A172 (cell line): ENCODE measurements around the gene EXOC4. TPM values are rescaled to one million over a fixed set of nuclear protein-coding genes. Genes with fewer than 3 reads are reported as not detected.

Experiments
- DNase-seq: peaks from one replicate; pipeline ENCODE4 v3.0.0-alpha.2; 2015; ENCODE audit warnings: low spot score
- total RNA-seq: library from RNA; depleted of rRNA; stranded (reverse); fragments of >200 nt; shearing (Covaris generic); gene quantifications from 2 replicates; pipeline ENCODE4 v1.2.3, GENCODE V29; 2014

EXOC4 gene
- total RNA-seq, 1 experiment from 2014 or later, result 37.4 TPM

DNA sequence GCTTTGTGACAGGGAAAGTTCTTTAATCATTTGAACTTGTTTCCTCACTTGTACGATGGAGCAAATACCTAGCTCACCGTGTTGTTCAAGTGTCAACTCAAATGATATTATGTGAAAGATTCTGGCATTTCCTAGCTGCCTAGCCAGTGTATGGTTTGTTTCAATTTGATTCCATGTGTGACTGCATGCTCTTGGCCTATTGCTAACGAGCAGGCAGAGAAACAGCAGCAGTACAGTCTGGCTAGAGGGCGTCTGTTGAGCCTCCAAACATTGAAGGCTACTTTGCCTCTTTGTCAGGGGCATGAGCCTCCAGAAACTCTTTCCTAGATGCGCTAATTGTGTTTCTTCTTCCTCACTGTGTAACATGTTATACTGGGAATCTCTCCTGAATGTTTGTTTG lies 417.4 kb downstream of the EXOC4 start:
- no peak for DNase-seq

DNA sequence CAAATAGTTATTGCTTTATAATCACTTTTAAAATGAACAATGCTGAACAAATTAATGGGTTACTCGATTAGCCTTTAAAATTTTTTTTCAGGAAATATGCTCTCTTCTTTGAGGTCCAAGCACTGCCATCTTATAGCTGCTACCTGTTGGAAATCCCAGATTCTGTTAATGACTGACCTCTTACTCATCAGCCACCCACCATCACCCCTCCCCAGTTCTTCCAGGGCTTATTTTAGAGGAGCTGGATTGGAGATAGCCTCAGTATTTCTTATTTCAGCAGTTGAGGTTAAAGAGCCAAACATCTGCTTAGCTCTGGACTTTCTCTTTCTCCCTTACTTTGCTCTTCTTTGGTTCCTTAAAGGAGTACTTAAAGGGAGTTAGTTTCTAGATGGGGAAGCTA lies 420.0 kb downstream of the EXOC4 start:
- DNase-seq, result no peak

DNA sequence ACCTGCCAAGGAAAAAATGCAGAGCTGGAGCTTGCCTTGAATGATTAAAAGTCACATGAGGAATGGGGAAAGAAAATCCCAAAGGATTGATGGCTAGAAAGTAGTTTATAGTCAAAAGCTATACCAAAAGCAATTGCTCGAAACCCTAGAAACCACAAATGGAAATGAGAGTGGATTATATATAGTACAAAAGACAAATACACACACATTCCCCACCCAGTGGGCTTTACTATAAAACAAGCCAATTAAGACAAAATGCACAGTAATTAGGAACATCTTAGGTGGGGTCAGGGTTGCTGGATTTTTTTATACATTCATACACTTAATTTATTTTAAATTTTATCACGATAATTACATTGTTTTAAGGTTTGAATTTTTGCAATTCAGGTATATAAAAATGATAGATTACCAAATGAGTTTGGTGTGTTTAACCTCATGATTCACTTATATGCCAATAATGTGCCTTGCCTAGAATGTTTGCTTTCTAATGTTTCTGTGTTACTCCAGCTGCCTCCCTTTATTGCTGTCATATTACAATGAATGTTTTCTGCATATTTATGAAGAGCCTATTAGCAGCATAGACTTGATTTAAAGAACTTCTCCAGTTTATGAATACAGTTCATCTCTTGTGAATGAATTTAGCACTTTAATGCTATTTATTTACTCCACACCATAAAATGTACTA lies 421.3 kb downstream of the EXOC4 start:
- DNase-seq, result no peak

DNA sequence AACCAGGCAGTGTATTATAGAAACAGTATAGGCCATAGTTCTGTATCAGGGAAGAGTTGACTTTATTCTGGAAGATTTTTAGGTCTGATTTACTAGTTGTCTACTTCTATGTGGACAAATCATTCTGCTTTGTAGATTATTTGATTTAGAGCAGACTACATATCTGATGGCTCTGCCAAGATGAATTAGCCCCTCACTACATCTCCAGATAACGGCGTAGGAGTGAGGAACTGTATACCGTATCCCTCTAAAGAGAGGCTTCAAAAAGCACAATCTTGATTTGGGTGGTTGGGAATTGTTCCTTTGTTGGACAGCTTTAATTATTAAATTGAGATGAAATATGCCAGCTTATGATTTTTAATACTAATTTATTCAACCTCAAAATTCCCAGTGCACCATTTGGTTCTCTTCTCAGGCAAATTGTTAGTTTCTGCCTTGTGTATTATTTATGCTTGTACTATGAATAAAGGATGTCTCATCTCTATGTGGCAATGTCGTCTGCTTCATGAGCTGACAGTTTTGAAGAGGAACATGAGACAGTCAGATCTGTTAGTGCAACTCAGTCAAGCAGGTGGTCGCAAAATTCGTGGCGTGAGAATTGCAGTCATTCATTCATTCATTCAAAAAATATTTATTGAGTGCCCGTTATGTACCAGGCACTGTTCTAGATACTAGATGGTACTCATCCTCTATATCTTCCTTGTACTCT lies 422.8 kb downstream of the EXOC4 start:
- DNase-seq, result no peak

DNA sequence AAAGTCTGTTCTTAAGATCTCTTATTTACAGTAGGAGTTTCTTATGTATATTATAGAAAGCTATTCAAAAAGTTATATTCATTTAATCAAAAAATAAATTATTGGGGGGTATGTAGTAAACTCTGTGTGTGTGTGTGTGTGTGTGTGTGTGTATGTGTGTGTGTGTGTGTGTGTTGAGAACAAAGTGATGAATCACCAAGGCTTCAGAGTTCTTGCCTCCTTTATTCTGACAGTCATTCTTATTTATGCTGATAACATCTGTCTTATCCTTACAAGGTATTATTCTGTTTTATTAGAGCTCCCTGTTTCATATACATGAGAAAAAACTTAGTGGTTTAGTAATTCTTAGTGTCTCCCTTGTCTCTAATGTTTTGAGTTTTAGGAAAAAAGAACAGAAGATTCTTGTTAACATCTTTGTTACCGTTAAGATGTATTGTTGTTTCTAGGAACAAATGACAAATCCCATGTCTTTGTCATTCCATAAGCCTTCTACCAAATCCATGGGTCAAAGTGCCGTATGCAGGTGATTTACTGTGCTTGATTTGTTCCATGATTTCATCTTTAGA lies 424.0 kb downstream of the EXOC4 start:
- DNase-seq, result no peak

DNA sequence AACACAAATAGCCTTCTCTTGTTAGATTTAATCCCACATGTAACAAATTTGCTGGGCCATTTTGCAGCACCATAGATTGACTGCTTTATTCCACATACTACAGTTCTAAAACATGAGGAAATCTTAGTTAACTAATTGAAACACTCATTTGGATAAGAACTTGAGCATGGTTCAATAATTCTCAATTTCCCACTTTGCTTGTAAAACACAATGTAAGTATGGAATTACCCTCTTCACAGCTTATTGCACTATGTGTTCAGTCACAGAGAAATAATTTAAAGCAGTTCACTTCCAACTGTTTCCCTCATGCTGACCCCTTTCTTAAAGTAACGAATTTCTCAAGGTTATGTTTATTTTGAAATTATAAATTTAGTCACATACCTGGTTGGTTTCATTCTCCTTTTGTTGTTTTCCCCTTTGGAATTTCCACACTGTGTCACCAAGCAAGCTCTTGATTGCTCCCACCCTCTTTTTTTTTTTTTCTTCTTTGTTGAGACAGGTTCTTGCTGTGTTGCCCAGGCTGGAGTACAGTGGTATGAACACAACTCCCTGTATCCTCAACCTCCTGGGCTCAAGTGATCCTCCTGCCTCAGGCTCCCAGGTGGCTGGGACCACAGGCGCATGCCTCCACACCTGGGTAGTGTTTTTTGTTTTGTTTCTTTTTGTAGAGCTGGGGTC lies 425.4 kb downstream of the EXOC4 start:
- DNase-seq, result no peak

DNA sequence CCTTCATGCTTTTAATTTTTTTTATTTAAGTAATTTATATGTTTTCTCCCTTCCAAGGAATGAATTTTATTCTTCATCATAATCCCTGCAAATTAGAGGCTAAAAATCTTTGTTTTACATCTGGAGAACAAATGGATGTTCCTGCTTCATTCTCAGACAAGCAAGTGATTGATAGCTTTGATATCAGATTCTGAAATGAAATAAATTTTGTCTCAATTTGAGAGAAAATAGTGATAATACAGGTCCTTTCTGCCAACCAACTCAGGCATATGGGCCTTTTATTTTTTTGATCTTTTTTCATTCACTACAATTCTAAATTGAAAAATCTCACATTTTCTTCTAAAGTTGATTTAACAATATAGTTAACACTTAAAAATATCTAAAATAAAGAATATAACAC lies 427.1 kb downstream of the EXOC4 start:
- DNase-seq, result no peak

DNA sequence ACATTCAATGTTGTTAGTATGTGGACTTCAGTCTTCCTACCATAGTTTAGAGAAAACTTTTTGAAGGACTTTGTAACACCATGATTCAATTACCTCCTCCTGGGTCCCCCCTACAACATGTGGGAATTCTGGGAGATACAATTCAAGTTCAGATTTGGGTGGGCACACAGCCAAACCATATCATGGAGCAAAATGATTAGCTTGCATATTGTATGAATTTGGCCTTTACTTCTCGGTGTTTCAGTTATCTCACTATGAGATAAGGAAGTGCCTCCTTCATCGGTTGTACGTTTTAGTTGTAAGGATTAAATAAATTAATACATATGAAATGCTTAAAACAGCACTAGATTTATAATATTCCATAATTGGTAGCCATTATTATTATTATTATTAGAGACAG lies 428.7 kb downstream of the EXOC4 start:
- DNase-seq, result no peak

DNA sequence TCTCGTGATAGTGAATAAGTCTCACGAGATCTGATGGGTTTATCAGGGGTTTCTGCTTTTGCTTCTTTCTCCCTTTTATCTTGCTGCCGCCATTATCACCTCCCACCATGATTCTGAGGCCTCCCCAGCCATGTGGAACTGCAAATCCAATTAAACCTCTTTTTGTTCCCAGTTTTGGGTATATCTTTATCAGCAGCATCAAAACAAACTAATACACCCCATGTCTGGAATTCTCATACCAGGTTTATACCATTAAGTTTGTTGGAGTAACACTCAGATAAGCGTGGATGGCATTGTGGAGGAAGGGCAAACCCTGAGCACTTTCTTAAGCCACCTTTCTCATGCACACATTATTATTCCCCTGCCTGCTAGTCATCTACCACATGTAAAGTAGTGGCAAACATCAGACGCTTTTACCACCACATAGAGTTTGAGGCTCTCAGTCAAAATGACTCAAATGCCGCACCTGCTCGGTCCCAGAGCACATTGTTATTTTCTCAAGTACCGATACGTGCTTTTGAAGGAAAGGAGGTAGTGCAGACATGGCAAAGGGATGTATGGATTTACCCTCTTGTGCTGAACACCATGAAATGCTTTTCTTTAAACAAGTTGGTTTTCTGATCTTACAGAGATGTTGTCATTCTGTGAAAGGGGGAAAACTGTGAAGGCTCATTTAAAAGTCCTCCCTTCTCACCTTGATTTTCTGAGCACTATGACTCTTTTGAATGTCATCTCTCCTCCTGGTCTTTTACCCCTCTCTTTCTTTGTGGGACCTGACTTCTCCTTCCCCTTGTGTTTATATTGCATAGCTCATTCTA lies 429.7 kb downstream of the EXOC4 start:
- no peak for DNase-seq

DNA sequence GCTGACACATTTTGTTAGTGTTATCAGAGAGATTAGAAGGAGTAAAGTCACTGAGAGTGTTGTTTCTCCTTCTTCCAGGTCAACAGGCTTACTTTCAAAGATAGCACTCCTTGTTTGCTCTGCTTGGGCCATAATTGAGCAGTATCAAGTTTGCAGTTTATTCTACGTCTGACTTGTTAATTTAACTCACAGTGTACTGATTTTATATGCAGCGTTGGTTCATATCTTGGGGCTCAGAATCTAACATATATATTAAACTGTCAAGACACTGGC lies 430.2 kb downstream of the EXOC4 start:
- no peak for DNase-seq

DNA sequence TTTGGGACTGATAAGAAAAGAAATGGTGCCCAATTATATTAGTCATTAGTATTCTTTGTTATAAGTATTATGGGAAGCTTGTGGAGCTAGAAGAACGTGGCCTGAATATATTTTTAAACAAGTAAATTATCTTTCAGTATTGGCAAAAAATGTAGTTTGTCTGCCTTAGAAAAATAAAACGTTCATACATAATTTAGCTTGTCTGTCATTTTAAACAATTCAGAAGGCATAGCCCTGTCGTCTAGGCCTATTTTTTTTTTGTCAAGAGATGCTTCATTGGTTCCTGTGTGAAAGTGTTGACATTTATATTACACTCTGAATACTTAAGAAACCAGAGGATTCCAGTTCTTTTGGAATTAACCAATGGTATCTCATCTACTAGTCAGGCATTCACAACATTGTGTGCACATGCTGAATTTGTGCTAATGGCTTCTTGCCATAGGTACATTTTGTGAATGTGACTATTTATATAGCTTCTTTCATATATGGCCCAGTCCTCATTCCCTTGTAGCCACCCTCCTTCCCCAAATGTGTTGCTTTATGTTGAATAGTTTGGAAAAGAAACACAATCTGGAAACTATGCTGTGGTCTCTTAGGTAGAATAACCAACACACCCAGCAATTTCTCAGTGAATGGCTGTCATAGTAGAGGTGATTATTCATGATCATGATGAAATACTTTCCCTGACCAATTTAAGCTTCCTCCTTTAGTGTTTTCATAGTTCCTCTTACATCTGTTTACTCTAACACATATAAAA lies 435.8 kb downstream of the EXOC4 start:
- no peak for DNase-seq

DNA sequence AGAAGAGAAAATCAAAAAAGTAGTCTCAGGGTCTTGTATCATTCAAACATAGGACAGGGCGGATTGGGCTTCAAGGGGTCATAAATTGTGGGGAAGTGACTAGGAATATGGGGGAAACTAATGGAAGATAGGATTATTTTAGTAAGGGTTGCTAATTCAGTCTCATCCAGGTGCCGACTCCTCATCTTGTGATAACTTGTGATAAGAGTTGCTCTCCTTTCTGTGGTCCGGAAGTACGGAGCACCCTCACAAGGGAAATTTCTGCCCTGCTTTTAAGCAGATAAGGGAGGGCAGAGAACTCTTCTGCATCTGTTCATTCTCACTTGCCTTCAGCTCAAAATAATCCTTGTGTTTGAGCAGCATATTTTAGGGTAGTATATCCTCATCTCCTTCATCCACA lies 437.9 kb downstream of the EXOC4 start:
- DNase-seq, result no peak

DNA sequence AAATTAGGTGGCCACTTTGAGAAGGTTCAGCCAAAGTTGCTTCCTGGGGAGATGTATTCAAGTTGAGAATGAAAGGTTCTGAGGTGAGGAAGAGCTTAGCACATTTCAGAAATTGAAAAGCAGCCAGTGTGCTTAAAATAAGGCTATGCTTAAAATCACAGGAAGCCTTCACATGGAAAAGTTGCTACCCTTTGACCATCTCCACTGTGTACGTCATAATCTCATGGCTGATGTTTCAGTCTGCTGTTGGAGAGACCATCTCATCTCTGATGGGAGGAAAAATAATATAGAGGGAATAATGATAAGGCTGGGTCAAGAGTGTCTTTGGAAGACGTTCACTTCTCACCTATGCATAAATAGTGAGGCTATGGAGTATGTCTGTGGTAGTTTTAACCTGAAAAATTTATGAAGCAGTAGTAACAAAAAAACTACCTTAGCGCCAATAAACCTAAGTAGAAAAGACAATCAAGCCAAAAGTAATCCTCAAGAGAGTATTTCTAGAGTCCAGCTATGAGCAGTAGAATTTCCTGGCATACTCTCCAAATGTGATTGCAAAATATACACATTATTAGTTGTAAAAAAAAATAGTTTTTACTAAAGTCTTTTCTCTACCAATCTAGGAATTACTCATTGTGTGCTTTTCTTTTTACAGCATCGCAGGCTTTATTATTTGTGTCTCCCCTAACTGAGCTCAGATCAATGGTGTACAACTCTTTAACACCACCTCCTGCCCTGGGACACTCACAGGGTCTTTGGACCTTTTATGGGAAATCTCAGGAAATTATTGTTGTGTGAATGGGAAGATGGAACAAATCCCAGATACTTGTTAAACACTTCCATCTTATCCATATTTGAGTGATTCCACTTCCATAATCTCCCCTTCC lies 439.1 kb downstream of the EXOC4 start:
- no peak for DNase-seq

DNA sequence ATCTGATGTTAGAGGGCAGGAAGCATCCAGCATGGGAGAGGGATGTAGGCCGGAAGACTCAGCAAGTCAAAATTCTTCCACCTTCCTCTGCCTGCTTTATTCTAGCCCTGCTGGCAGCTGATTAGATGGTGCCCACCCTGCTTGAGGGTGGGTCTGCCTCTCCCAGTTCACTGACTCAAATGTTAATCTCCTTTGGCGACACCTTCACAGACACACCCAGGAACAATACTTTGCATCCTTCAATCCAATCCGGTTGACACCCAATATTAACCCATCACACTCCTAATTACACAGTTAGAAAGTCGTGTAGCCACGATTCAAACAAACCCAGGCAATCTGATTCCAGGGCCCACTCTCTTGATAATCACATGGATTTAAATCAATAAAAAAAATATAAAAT lies 440.4 kb downstream of the EXOC4 start:
- DNase-seq, result no peak

DNA sequence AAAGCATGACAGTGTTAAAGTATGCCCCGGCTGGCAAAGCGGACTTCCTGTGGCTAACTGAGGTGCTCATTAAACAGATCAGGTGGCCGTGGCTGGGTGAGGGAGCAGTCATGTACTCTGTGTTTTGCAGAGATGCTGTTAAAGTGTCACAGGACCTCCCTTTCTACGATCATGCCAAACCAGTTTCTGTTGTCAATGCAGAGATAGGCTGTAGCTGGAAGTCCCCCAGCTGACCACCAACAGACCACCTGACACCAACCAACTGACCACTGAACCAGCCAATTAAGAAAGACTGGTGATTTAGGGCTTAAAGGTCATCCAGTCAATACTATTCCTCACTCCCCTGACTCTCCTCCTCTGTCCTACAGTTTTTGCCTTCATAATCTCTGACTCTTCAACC lies 443.2 kb downstream of the EXOC4 start:
- DNase-seq, result no peak

DNA sequence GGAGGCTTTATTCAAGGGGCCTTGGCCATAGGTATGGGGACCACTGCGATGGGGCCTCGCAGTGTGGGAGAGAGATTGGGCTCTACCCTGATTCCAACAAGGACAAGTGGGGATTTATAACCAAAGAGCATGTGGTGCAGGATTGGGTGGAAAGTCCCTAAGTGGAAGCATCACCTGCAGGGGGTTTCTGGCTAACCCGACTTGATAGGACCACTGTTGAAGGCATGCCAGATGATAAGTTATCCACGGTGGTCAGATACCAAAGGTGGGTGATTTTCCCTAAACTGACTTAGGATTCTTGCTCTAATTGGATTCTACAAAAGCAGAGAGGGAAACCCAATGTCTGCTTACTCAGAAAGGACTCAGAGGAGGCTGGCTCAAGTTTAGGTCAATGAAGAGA lies 444.7 kb downstream of the EXOC4 start:
- DNase-seq, result no peak

DNA sequence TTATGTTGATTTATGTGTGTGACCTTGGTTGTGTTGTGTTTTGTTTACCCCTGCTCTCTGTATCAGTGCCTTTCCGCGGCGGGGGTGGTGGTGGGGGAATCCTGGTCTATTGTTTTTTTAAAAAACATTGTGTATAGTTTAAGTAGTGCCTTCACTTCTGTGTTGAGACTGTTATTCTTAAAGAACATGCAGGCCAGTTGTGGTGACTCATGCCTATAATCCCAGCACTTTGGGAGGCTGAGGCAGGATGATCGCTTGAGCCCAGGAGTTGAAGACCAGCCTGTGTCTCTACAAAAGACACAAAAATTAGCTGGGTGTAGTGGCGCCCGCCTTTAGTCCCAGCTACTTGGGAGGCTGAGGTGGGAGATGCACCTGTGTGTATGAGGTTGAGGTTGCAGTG lies 445.2 kb downstream of the EXOC4 start:
- no peak for DNase-seq

DNA sequence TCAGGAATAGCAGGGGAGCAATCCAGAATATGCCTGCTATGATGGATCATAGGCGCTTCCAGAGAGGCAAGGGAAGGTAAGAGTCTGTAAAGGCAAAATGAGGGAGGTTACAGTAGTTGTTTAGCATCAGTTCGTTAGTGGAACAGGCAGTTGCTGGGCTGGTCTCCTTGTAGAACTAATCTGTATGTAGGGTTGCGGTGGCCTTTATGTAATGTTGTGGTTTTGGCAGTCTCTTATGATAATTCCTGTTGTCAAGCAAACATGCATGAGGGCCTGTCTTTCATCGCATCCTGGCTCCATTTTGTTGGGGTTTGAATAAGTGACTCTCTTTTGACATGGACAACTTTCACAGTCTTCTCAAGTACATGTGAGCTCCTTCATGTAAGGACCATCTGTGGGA lies 446.5 kb downstream of the EXOC4 start:
- no peak for DNase-seq

DNA sequence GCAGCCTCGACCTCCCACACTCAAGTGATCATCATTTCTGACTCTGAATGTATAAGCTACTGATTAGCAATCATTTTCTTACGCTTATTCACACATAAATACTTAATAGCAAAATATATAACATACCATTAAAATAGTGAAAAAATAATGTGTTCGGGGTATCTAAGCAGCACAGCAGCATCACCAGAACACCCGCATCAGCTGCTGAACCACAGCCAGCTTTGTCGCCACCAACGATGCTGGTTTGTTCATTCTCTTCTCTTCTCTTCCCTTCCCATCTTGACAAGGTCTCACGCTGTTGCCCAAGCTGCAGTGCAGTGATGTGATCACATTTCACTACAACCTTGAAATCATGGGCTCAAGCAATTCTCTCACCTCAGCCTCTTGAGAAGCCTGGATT lies 449.2 kb downstream of the EXOC4 start:
- no peak for DNase-seq

DNA sequence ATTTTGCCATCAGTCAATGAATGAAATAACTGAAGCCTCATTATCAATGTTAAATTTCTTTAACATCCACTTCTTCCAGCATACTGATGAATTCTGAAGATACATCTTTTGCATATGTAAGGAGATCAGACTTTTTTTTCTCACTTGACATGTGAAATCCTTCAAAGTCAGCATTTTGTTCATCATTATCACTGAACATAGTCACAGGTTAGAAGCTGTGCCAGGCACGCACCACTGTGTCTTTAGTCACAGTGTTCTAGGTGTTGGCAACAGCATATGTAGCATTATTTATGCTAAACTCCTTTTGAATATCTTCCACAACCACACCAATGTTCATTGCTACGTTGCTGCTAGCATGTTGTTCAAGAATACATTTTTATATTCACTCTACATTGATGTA lies 450.1 kb downstream of the EXOC4 start:
- DNase-seq, result no peak

DNA sequence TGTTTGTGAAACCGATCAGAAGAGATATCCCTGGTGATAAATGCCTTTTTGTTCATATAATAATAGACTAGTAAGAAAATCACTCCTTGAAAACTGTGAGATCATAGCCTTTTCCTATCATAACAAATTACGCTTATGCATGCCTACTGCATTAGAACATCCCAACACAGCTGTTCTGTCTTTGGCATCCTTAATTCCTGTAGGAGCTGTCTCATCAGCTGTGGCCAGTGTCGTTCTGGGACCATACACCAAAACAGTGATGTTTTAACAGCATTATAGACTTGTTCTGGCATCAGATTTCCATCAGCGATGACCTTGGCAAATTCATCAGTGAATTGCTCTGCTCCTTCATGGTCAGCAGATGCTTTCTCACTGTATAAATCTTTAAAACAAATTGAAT lies 450.7 kb downstream of the EXOC4 start:
- DNase-seq, result peak; percentile 42
